Type B pancreatic cell (in vitro differentiated cells): ENCODE data around the gene LRRK1. TPM values are rescaled to one million over a fixed set of nuclear protein-coding genes. Genes with fewer than 3 reads are reported as not detected.

ENCODE experiments used
- DNase-seq: peaks from one replicate; pipeline ENCODE4 v3.0.0; 2021; ENCODE audit warnings: mixed read lengths; ENCODE audit not compliant: unreplicated experiment; ENCODE audit errors: extremely low spot score
- H3K27ac Mint-ChIP-seq: 2 replicates; pipeline ENCODE4 v1.8.0; 2021; ENCODE audit warnings: mild to moderate bottlenecking, mixed read lengths
- H3K27me3 Mint-ChIP-seq: 2 replicates; pipeline ENCODE4 v1.8.0; 2021; ENCODE audit warnings: mixed read lengths
- H3K36me3 Mint-ChIP-seq: 2 replicates; pipeline ENCODE4 v1.8.0; 2021; ENCODE audit warnings: mixed read lengths
- H3K4me1 Mint-ChIP-seq: one replicate; pipeline ENCODE4 v1.8.0; 2021; ENCODE audit warnings: mixed read lengths; ENCODE audit not compliant: unreplicated experiment
- H3K4me3 Mint-ChIP-seq: 2 replicates; pipeline ENCODE4 v1.8.0; 2021; ENCODE audit warnings: mild to moderate bottlenecking, mixed read lengths
- H3K9me3 Mint-ChIP-seq: 2 replicates; pipeline ENCODE4 v1.8.0; 2021; ENCODE audit warnings: mixed read lengths
- CTCF ChIP-seq: fragments of 200-600 bp; sonication (generic); conservative IDR thresholded peaks from 2 replicates; pipeline ENCODE4 v1.5.0; 2021; ENCODE audit warnings: antibody characterized with exemption, mild to moderate bottlenecking
- total RNA-seq: library from RNA; stranded (reverse); gene quantifications from 2 replicates; pipeline ENCODE4 v1.2.1, GENCODE V29; 2021; ENCODE audit warnings: low replicate concordance

The LRRK1 gene
- total RNA-seq, 1 donor from 2014 or later: 2.0 TPM

GRCh38 chr15:100942656-100943425 is 23.7 kb downstream of the LRRK1 start:
- H3K9me3 Mint-ChIP-seq: no peaks in the 10 kb centered on the region
- TF ChIP-seq CTCF: no peak
- no peaks in the 10 kb centered on the region for H3K4me1 Mint-ChIP-seq
- no peaks in the 10 kb centered on the region for H3K36me3 Mint-ChIP-seq
- DNase-seq: no peak
- no peak overlapping the region for H3K27ac Mint-ChIP-seq
- no peak overlapping the region for H3K4me3 Mint-ChIP-seq
- H3K27me3 Mint-ChIP-seq: no peaks in the 10 kb centered on the region

- no peaks in the 10 kb centered on the region for H3K4me1 Mint-ChIP-seq
- no peaks in the 10 kb centered on the region for H3K9me3 Mint-ChIP-seq
- H3K27me3 Mint-ChIP-seq: no peaks in the 10 kb centered on the region
- DNase-seq: no peak
- no peaks in the 10 kb centered on the region for H3K36me3 Mint-ChIP-seq
- no peak overlapping the region for H3K4me3 Mint-ChIP-seq
- no peak overlapping the region for H3K27ac Mint-ChIP-seq
- no peak for TF ChIP-seq CTCF
Observed at GRCh38 chr15:100944244-100944895, 25.2 kb downstream of the LRRK1 start.

- DNase-seq: no peak
- H3K27ac Mint-ChIP-seq: no peak overlapping the region
- no peak for TF ChIP-seq CTCF
- H3K36me3 Mint-ChIP-seq: no peaks in the 10 kb centered on the region
- H3K27me3 Mint-ChIP-seq: no peaks in the 10 kb centered on the region
- H3K4me3 Mint-ChIP-seq: no peak overlapping the region
- no peaks in the 10 kb centered on the region for H3K9me3 Mint-ChIP-seq
- H3K4me1 Mint-ChIP-seq: no peaks in the 10 kb centered on the region
Observed at GRCh38 chr15:100944986-100945385, 25.8 kb downstream of the LRRK1 start.

GRCh38 chr15:100947760-100948429 is 28.7 kb downstream of the LRRK1 start:
- Mint-ChIP-seq H3K27me3 (peaks cover 4% of the 10 kb centered on the region), H3K27ac (no peak overlapping the region), H3K36me3 (no peaks in the 10 kb centered on the region), H3K4me1 (no peaks in the 10 kb centered on the region), H3K9me3 (peaks cover 5% of the 10 kb centered on the region), H3K4me3 (no peak overlapping the region)
- TF ChIP-seq CTCF: no peak
- DNase-seq: no peak

- H3K36me3 Mint-ChIP-seq: no peaks in the 10 kb centered on the region
- no peaks in the 10 kb centered on the region for H3K4me1 Mint-ChIP-seq
- H3K4me3 Mint-ChIP-seq: no peak overlapping the region
- H3K9me3 Mint-ChIP-seq: peaks cover 5% of the 10 kb centered on the region
- H3K27me3 Mint-ChIP-seq: peaks cover 4% of the 10 kb centered on the region
- no peak for TF ChIP-seq CTCF
- no peak overlapping the region for H3K27ac Mint-ChIP-seq
- DNase-seq: no peak
Observed at GRCh38 chr15:100948430-100948762, 29.2 kb downstream of the LRRK1 start.
